PC-9 (cell line): ENCODE results near the gene SYT2.

ENCODE experiments used
- CTCF ChIP-seq: fragments of 200-600 bp; sonication (generic); conservative IDR thresholded peaks from 2 replicates; pipeline ENCODE4 v1.6.1; 2017; ENCODE audit warnings: mixed run types, antibody characterized with exemption, mild to moderate bottlenecking, moderate library complexity
- EZH2 ChIP-seq: fragments of 200-600 bp; sonication (generic); IDR thresholded peaks from 2 replicates; pipeline ENCODE4 v1.8.0; 2017; ENCODE audit warnings: antibody characterized with exemption, low read depth

- TF ChIP-seq CTCF (no peak), EZH2 (no peak)
Measured at GRCh38 chr1:202572867-202573266, 137.4 kb downstream of the SYT2 start.
